NT2/D1 (cell line): ENCODE results near the gene SPAG5.

ENCODE experiments used
- SUZ12 ChIP-seq: IDR thresholded peaks from 2 replicates; pipeline ENCODE4 v1.6.1; 2011; ENCODE audit not compliant: insufficient read length, insufficient read depth; ENCODE audit errors: extremely low read depth
- YY1 ChIP-seq: IDR thresholded peaks from 2 replicates; pipeline ENCODE4 v1.6.1; 2011; ENCODE audit not compliant: insufficient read length, insufficient read depth

DNA sequence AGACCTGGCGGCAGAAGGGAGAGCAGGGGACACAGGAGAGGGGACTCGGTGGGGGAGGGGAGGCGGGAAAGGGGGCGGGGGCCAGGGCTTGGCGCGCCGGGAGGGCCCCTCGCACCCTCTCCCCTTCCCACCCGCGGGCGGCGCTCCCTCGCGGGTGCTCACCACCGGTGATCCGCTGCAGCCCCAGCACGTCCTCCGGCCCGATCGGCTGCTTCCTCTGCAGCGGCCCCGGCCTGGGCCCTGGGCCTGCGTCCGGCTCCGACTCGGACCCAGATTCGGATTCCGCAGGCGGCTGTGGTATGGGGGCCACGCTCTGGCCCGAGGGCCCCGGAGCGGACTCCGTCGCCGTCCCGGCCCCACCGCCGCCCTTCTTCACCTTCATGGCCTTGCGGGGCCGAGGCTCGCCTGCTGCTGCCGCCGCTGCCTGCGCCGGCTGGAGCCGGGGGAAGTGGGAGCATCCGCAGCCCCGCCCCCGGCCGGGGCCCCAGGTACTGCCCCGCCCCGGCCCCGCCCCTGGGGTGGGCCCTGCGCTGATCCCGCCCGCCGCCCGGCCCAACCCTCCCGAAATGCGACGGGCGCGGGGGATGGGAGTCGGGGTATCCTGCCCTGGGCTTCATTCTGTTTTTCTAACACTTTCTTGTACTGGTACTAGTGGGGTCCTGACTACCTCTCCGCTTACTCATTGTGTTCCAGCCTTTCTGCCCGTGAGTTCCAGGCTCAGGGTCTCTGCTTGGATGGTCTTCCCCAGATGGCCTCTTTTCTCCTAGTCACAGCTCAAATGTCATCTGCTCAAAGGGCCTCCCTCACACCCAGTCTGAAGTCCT lies 46.4 kb downstream of the SPAG5 start, which contains the start of gene UNC119:
- TF ChIP-seq SUZ12 (no peak), YY1 (no peak)
